ENCODE results near the gene EDC3. TPM values are rescaled to one million over a fixed set of nuclear protein-coding genes. Genes with fewer than 3 reads are reported as not detected.

EDC3 gene
- total RNA-seq, 2 experiments from 2014 or later: 44.7 to 45.0 TPM

DNA sequence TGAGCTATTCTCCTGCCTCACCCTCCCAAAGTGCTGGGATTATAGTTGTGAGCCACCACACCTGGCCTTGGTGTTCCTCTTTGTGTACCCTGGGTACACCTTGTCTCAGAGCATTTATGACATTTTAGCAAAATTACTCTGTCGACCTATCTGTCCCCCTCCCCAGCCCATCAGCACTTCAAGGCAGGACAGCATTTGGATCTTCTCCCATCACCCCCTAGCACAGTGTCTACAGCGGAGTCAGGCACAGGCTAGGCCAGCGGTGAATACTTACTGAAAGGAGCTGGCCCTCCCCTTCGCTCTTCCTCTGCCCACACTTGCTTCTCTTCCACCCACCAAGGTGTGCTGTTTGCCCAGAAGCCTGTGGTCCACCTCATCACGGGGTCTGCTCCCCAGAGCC, 100.6 kb downstream of the EDC3 start:
- Mint-ChIP-seq H3K27me3 (no peaks in the 10 kb centered on the region), H3K27ac (no peak overlapping the region), H3K36me3 (ENCODE audit: low read depth) (peaks cover 20% of the 10 kb centered on the region), H3K4me3 (no peak overlapping the region), H3K9me3 (ENCODE audit: low read depth) (no peaks in the 10 kb centered on the region), H3K4me1 (peaks cover 20% of the 10 kb centered on the region)
- intact Hi-C loops (cut with DNase I, micrococcal nuclease): no loop called here
- ChIA-PET POLR2A (no interaction called here), CTCF (no interaction called here)
- no peak for DNase-seq
- ATAC-seq: no peak

DNA sequence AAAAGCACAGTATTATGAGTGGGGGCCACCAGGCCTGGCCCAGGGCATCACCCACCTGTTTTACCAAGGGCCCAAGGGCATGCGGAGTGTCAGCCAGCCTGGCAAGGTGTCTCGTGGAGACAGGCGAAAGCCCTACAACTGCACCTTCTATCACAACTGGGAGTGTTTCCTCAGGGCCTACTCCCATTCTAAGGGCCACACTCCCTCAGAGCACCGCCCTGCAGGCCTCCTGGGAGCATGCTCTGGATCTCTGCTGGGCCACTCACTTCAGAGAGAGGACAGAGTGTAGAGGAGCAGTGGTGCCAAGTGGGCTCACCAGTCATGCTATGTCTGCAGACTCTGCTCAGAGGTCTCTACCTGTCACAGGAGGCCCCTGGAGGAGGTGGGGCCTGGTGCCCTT, 101.4 kb downstream of the EDC3 start:
- ChIA-PET POLR2A (interaction anchor here (0.6 kb wide), 1 partner anchor 169 kb away, joined by 3 read pairs; no protein-coding TSS in a partner anchor), CTCF (no interaction called here)
- intact Hi-C loops (cut with DNase I, micrococcal nuclease): no loop called here
- Mint-ChIP-seq H3K4me1 (peaks cover 17% of the 10 kb centered on the region), H3K4me3 (no peak overlapping the region), H3K36me3 (ENCODE audit: low read depth) (peaks cover 22% of the 10 kb centered on the region), H3K9me3 (ENCODE audit: low read depth) (no peaks in the 10 kb centered on the region), H3K27ac (no peak overlapping the region), H3K27me3 (no peaks in the 10 kb centered on the region)
- DNase-seq (no peak), ATAC-seq (no peak)

DNA sequence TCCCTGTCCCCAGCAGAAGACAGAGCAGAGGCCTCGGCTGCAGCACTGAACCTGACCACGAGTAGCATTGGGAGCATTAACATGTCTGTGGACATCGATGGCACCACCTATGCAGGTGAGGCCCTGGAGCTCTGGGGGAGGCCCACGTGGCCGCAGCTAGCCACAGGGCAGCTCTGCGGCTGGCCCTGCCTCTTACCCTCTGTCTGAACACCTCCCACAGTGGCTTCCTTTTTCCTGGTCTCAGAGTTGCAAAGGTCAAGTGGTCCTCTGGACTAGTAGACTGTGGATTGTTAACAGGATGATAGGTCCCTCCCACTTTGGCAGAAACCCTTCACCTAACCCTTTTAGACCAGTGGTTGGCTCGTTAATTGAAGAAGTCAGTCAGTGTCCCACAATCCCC, 102.7 kb downstream of the EDC3 start:
- CTCF ChIA-PET: no interaction called here
- H3K27me3 Mint-ChIP-seq: no peaks in the 10 kb centered on the region
- no peak overlapping the region for H3K27ac Mint-ChIP-seq
- H3K4me3 Mint-ChIP-seq: no peak overlapping the region
- POLR2A ChIA-PET: no interaction called here
- no peak for ATAC-seq
- DNase-seq: no peak
- peaks cover 19% of the 10 kb centered on the region for H3K36me3 Mint-ChIP-seq (ENCODE audit: low read depth)
- intact Hi-C loops (cut with DNase I, micrococcal nuclease): no loop called here
- H3K9me3 Mint-ChIP-seq (ENCODE audit: low read depth): no peaks in the 10 kb centered on the region
- peaks cover 4% of the 10 kb centered on the region for H3K4me1 Mint-ChIP-seq

DNA sequence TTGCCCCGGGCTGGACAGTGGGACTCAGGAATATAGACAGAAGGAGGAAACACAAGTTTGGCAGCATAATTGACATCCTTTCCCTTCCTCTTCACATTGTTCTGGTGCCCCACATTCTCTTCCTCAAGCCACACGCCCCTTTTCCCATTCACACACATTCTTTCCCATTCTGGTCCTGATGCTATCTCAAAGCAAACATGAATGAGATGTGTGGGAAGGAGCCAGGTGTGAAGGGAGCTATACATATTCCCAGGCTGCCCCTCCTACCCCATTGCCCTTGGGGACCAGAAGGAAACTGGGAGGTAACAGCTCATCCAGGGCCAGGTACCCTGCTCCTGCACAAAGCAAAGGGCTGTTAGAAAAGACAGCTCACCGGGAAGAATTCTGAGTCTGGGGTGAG, 103.6 kb downstream of the EDC3 start:
- ChIA-PET POLR2A (no interaction called here), CTCF (no interaction called here)
- H3K9me3 Mint-ChIP-seq (ENCODE audit: low read depth): no peaks in the 10 kb centered on the region
- peaks cover 12% of the 10 kb centered on the region for H3K36me3 Mint-ChIP-seq (ENCODE audit: low read depth)
- intact Hi-C loops (cut with DNase I, micrococcal nuclease): no loop called here
- DNase-seq (no peak), ATAC-seq (no peak)
- H3K27me3 Mint-ChIP-seq: no peaks in the 10 kb centered on the region
- H3K4me1 Mint-ChIP-seq: no peaks in the 10 kb centered on the region
- H3K4me3 Mint-ChIP-seq: no peak overlapping the region
- H3K27ac Mint-ChIP-seq: no peak overlapping the region

DNA sequence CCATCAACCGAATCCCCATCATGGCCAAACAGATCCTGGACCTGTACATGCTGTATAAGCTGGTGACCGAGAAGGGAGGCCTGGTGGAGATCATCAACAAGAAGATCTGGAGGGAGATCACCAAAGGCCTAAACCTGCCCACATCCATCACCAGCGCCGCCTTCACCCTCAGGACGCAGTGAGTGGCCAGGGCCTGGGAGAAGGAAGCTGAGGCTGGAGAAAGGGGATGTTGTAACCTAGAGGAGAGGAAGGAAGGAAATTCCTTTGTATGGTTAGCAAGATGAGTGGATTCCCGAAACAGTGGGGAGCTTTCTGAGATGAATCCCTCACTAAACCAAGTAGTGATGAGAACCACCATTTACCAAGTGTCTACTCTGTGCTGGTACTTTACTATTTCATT, 106.0 kb downstream of the EDC3 start:
- ChIA-PET CTCF (no interaction called here), POLR2A (no interaction called here)
- no peaks in the 10 kb centered on the region for H3K27me3 Mint-ChIP-seq
- peaks cover 22% of the 10 kb centered on the region for H3K36me3 Mint-ChIP-seq (ENCODE audit: low read depth)
- no peak overlapping the region for H3K4me3 Mint-ChIP-seq
- H3K27ac Mint-ChIP-seq: no peak overlapping the region
- ATAC-seq: no peak
- DNase-seq: no peak
- intact Hi-C loops (cut with DNase I, micrococcal nuclease): no loop called here
- H3K9me3 Mint-ChIP-seq (ENCODE audit: low read depth): no peaks in the 10 kb centered on the region
- no peaks in the 10 kb centered on the region for H3K4me1 Mint-ChIP-seq

DNA sequence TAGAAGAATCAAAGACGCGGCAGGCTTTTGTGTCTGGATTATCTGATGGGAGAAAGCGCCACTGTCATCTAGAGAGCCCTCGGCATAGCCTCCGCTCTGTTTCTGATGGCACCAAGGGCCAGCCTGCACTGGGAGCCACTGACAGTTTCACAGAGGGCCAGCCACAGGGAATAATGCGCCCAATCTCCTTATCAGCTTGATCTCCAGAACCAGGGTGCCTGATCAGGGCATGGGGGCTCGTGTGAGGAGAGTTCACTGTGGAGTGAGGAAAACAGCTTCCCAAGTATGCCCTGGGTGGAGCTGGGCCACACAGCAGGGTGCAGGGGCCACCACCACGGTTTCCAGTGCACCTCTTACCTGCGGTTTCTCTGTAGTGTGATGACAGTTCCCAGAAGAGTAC, 110.0 kb downstream of the EDC3 start:
- ChIA-PET CTCF (no interaction called here), POLR2A (no interaction called here)
- Mint-ChIP-seq H3K27me3 (no peaks in the 10 kb centered on the region), H3K27ac (no peak overlapping the region), H3K36me3 (ENCODE audit: low read depth) (peaks cover 12% of the 10 kb centered on the region), H3K9me3 (ENCODE audit: low read depth) (no peaks in the 10 kb centered on the region), H3K4me1 (no peaks in the 10 kb centered on the region), H3K4me3 (no peak overlapping the region)
- intact Hi-C loops (cut with DNase I, micrococcal nuclease): no loop called here
- DNase-seq (no peak), ATAC-seq (no peak)

DNA sequence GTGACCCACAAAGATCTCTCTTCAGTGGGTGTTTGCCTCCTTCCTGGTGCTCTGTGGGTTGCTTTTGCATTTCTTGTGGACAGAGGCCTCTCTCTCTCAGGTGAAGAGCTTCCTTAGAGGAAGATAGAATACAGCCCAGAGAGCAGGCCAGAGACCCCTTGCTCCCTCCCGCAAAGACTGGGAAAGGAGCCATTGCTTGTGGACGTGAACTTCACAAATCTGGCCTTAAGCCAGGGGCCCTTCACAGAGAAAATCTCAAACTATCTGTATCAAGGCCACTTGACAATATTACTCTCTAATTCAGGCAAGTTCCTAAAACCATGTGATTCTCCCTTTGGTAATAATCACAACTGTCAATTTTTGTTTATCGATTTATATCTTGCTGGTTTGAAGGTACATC, 110.6 kb downstream of the EDC3 start:
- H3K27me3 Mint-ChIP-seq: no peaks in the 10 kb centered on the region
- CTCF ChIA-PET: interaction anchor here (0.8 kb wide), 1 partner anchor 22 kb away, joined by 3 read pairs; no protein-coding TSS in a partner anchor
- DNase-seq (no peak), ATAC-seq (no peak)
- POLR2A ChIA-PET: no interaction called here
- no peak overlapping the region for H3K4me3 Mint-ChIP-seq
- peaks cover 12% of the 10 kb centered on the region for H3K36me3 Mint-ChIP-seq (ENCODE audit: low read depth)
- no peaks in the 10 kb centered on the region for H3K4me1 Mint-ChIP-seq
- H3K9me3 Mint-ChIP-seq (ENCODE audit: low read depth): no peaks in the 10 kb centered on the region
- H3K27ac Mint-ChIP-seq: no peak overlapping the region
- intact Hi-C loops (cut with DNase I, micrococcal nuclease): no loop called here

DNA sequence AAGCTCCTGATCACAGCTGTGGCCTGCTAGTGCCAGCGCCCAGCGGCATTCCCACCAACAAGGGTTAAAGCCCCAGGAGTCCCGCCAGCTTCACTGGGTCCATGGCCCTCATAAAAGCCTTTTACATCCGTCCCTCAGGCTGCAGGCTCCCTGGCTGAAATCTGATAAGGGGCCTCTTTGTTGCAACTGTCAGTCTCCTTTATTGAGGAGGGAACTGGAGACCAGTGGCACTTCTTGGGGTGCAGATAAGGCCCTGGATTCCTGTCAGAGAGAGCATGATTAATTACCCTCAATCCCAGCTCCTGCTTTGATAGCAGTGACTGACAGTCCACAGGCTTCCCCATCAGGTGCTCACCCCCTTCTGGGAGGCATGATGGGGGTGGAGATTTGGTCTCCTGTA, 111.0 kb downstream of the EDC3 start:
- ChIA-PET CTCF (interaction anchor here (0.7 to 0.8 kb wide), 2 partner anchors 21 to 363 kb away, joined by 3 read pairs; no protein-coding TSS in a partner anchor), POLR2A (no interaction called here)
- ATAC-seq: no peak
- Mint-ChIP-seq H3K36me3 (ENCODE audit: low read depth) (peaks cover 12% of the 10 kb centered on the region), H3K27me3 (no peaks in the 10 kb centered on the region), H3K4me1 (no peaks in the 10 kb centered on the region), H3K4me3 (no peak overlapping the region), H3K27ac (no peak overlapping the region), H3K9me3 (ENCODE audit: low read depth) (no peaks in the 10 kb centered on the region)
- intact Hi-C loops (cut with DNase I, micrococcal nuclease): no loop called here
- no peak for DNase-seq

DNA sequence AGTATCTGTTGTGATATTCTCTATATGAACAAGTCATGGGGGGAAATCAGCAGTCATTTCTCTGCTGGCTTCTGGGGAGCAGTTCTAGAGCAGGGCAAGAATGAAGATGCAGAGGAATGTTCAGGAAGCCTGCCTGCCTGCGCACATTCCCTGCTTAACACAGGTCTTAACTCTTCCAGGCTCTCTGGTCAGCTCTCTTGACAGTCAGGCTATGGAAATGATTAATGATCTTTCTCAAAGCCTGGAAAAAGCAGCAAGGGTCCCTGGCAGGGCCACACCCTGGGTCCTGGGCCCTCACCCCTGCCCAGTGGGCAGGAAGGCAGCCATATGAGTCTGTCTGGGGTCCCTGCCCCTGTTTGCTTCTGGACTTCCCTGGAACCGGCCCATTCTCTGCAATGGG, 111.6 kb downstream of the EDC3 start:
- Mint-ChIP-seq H3K36me3 (ENCODE audit: low read depth) (peaks cover 9% of the 10 kb centered on the region), H3K27ac (no peak overlapping the region), H3K27me3 (no peaks in the 10 kb centered on the region), H3K4me1 (no peaks in the 10 kb centered on the region), H3K9me3 (ENCODE audit: low read depth) (no peaks in the 10 kb centered on the region), H3K4me3 (no peak overlapping the region)
- CTCF ChIA-PET: interaction anchor here (0.7 to 1.1 kb wide), 2 partner anchors 13 to 364 kb away, joined by 3 read pairs; no protein-coding TSS in a partner anchor
- POLR2A ChIA-PET: no interaction called here
- no peak for ATAC-seq
- DNase-seq: no peak
- intact Hi-C loops (cut with DNase I, micrococcal nuclease): no loop called here

Other genes with a start within 250 kb of the EDC3 start
- 10 to 100 TPM; 47.5 to 48.6 TPM for gene UBL7, start 234.9 kb downstream of the EDC3 start, total RNA-seq
- 10 to 100 TPM; 23.9 to 25.4 TPM for gene ARID3B, start 154.8 kb downstream of the EDC3 start, total RNA-seq
- 100 to 1,000 TPM; 130 to 175 TPM for gene CLK3, start 80.2 kb downstream of the EDC3 start, total RNA-seq
- gene CYP1A1, start 29.5 kb upstream of the EDC3 start, total RNA-seq: 1 to 10 TPM; 2.0 to 2.2 TPM
- gene CYP1A2, start 52.8 kb upstream of the EDC3 start, total RNA-seq: not detected
- gene CSK, start 86.1 kb upstream of the EDC3 start, total RNA-seq: 100 to 1,000 TPM; 229 to 272 TPM
- under 1 TPM in 1 of 2 experiments, not detected in 1; 0.25 TPM for gene LMAN1L, start 116.8 kb upstream of the EDC3 start, total RNA-seq
- under 1 TPM in 1 of 2 experiments, not detected in 1; 0.11 TPM for gene CPLX3, start 130.6 kb upstream of the EDC3 start, total RNA-seq
- gene ULK3, start 147.1 kb upstream of the EDC3 start, total RNA-seq: 10 to 100 TPM; 40.3 to 45.2 TPM
- gene SCAMP2, start 177.3 kb upstream of the EDC3 start, total RNA-seq: 10 to 100 TPM; 61.6 to 83.4 TPM
- gene MPI, start 194.0 kb upstream of the EDC3 start, total RNA-seq: 10 to 100 TPM; 75.7 to 93.3 TPM
- 10 to 100 TPM; 39.3 to 49.7 TPM for gene FAM219B, start 210.8 kb upstream of the EDC3 start, total RNA-seq
- gene COX5A, start 242.0 kb upstream of the EDC3 start, total RNA-seq: 100 to 1,000 TPM; 313 to 319 TPM

Data from activated CD4-positive, alpha-beta T cell treated with anti-CD3 and anti-CD28 coated beads for 36 hours (primary cell).